Inferior parietal cortex (tissue), 1 donor: Measurements from ENCODE around the gene FYB2.

ENCODE experiments used
- DNase-seq: peaks from one replicate; pipeline ENCODE4 v3.0.0-alpha.2; 2016; ENCODE audit errors: extremely low spot score

Gene FYB2

GRCh38 chr1:56715156-56715555 is 104.0 kb downstream of the FYB2 start:
- DNase-seq = no peak

GRCh38 chr1:56713112-56713511 is 106.1 kb downstream of the FYB2 start:
- no peak for DNase-seq

- DNase-seq = no peak
Observed at GRCh38 chr1:56712150-56712549, 107.1 kb downstream of the FYB2 start.

DNA sequence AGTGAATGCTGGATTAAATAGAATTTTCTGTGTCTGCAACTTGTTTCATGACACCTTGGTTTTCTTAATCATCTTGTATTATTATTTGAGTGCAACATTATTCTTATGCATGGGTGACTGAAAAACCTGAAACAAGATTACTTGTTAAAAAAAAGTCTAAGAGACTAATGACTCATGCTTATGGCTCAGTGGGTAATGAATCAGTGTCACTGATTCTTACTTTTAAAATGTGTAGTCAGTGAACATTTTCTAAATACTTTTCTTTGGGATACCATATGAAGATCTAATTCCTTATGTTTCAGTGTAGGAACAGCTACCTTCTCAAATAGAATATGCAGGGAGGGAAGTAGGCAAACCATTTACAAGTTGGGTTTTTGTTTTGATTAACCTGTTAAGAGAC is 108.6 kb downstream of the FYB2 start:
- no peak for DNase-seq

DNA sequence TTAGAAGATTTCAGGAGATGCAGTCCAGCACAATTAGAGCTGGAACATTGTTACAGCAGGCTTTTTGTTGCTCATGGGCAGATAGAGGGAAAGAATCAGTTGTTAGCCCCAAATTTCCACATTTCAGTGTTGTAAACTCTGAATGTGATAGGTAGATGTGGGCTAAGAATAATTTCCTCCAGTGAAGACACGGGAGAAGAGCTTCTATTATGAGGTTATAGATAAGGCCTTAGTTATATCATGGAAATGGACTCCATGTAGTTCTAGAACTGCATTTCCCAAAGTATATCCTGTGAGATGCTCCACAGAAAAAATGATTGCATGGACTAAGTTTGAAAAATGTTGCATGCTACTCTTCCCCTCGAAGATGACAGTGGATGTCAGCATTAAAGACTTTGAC is 109.2 kb downstream of the FYB2 start:
- no peak for DNase-seq

- peak; percentile 82 for DNase-seq
Observed at GRCh38 chr1:56709269-56709880, 109.8 kb downstream of the FYB2 start.

- no peak for DNase-seq
Observed at GRCh38 chr1:56707379-56707778, 111.8 kb downstream of the FYB2 start.

DNA sequence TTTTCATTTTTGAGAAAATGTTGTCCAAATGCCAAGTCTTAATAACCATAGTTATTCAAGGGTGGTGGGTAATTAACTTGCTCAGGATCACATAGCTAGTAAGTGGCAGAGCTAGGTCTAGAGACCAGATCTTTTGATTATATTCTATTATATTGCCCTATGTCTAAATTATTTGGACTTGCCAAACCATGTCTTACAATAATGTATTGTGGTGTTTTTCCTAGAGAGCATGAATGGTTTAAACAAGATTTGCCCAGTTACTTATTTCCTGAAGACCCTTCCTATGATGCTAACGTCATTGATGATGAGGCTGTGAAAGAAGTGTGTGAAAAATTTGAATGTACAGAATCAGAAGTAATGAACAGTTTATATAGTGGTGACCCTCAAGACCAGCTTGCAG is 115.5 kb downstream of the FYB2 start:
- no peak for DNase-seq

GRCh38 chr1:56696663-56697062 is 122.5 kb downstream of the FYB2 start:
- no peak for DNase-seq

DNA sequence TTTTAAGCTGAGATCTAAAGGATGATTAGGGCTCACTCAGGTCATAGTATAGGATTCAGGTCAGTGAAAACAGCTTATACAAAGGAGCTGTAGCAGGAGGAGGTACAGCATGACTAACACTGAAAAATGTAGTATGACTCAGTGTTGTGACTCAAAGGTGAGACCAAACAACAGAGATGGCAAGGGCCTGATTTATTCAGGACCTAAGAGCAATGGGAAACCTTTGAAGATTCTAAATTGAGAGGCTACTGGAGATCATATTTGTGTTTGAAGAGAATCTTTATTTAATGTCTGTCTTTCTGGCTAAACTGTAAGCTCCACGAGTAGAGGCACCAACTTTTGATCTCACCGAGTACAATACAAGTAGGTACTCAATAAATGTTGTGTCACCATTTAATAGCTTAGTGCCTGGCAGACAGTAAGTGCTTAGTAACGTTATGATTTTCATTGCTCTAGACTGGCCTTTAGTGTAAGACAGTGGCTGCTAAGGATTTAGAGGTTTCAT is 130.6 kb downstream of the FYB2 start:
- no peak for DNase-seq

GRCh38 chr1:56686169-56686568 is 133.0 kb downstream of the FYB2 start:
- no peak for DNase-seq

GRCh38 chr1:56683569-56683968 is 135.6 kb downstream of the FYB2 start:
- DNase-seq = no peak

- no peak for DNase-seq
Observed at GRCh38 chr1:56676571-56677035, 142.6 kb downstream of the FYB2 start.

GRCh38 chr1:56675763-56676162 is 143.4 kb downstream of the FYB2 start:
- no peak for DNase-seq

GRCh38 chr1:56672579-56672978 is 146.6 kb downstream of the FYB2 start:
- DNase-seq = no peak

DNA sequence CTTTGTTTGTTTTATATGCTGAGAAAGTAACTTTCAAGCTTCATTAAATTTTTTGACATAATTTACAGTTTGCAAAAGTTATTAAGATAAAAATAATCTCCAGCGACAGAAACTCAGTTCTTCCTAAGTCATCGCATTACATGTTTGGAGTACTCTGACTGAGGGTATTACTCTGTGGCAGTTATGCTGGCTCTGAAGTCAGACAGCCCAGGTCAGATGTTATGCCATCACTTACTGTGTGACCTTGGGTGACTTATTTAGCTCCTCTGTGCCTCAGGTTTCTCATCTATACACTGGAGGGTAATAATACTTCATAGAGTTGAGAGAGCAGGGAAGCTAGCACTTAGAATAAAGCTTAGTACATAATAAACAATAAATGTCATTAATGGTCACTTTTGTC is 147.7 kb downstream of the FYB2 start:
- no peak for DNase-seq

GRCh38 chr1:56671085-56671484 is 148.1 kb downstream of the FYB2 start:
- no peak for DNase-seq

GRCh38 chr1:56670350-56670749 is 148.9 kb downstream of the FYB2 start:
- DNase-seq = no peak
